CD4-positive, alpha-beta memory T cell (primary cell): Measurements from ENCODE around the gene SHB. TPM values are rescaled to one million over a fixed set of nuclear protein-coding genes. Genes with fewer than 3 reads are reported as not detected.
A peak's percentile ranks its signal among the peaks of the same experiment; 100 is the strongest.

ENCODE experiments used
- CTCF ChIA-PET: fragments of 350-600 bp; sonication (Branson Sonifier 250); formaldehyde crosslinking; loops from one replicate; lab custom pipeline; 2021; ENCODE audit warnings: inconsistent platforms; ENCODE audit not compliant: partially characterized antibody; lab: Charles Lee
- POLR2A ChIA-PET: fragments of 350-600 bp; sonication (Branson Sonifier 250); formaldehyde crosslinking; loops from one replicate; lab custom pipeline; 2021; ENCODE audit not compliant: partially characterized antibody; lab: Charles Lee
- DNase-seq, 5 donors: peaks; one replicate each; pipeline versions ENCODE4 v3.0.0 to v3.0.0-alpha.2; 2020 to 2022; ENCODE audit warnings: mixed read lengths in 1 of 5
- H3K27ac ChIP-seq: one replicate; pipeline ENCODE4 v1.7.0; 2013; ENCODE audit warnings: low read depth, low read length
- H3K27me3 ChIP-seq: 2 replicates; pipeline ENCODE4 v1.7.0; 2013; ENCODE audit warnings: mild to moderate bottlenecking, low read length, moderate library complexity; ENCODE audit not compliant: insufficient read depth
- H3K36me3 ChIP-seq: 2 replicates; pipeline ENCODE4 v1.7.0; 2013; ENCODE audit warnings: mild to moderate bottlenecking, low read length, moderate library complexity; ENCODE audit not compliant: insufficient read depth
- H3K4me1 ChIP-seq: 2 replicates; pipeline ENCODE4 v1.7.0; 2013; ENCODE audit warnings: mild to moderate bottlenecking, low read length, moderate library complexity; ENCODE audit not compliant: insufficient read depth
- H3K4me3 ChIP-seq, 2 donors: one replicate each; pipeline ENCODE4 v1.7.0; 2013; ENCODE audit warnings: low read length in 2 of 2, mild to moderate bottlenecking in 1 of 2
- H3K9me3 ChIP-seq, 2 donors: one replicate each; pipeline ENCODE4 v1.7.0; 2013; ENCODE audit warnings: low read length in 2 of 2, control low read depth in 1 of 2; ENCODE audit not compliant: control insufficient read depth in 1 of 2
- H3K27ac Mint-ChIP-seq, 7 donors: one replicate each; pipeline ENCODE4 v1.8.0; 2020 to 2021; ENCODE audit warnings: mixed read lengths in 7 of 7, mild to moderate bottlenecking in 6 of 7, inconsistent platforms in 3 of 7, moderate library complexity in 3 of 7
- H3K27me3 Mint-ChIP-seq, 2 donors: one replicate each; pipeline ENCODE4 v1.8.0; 2020 to 2021; ENCODE audit warnings: mixed read lengths in 2 of 2
- H3K36me3 Mint-ChIP-seq, 2 donors: one replicate each; pipeline ENCODE4 v1.8.0; 2020 to 2021; ENCODE audit warnings: mixed read lengths in 2 of 2, inconsistent platforms in 1 of 2, mild to moderate bottlenecking in 1 of 2
- H3K4me1 Mint-ChIP-seq, 4 donors: one replicate each; pipeline ENCODE4 v1.8.0; 2020 to 2021; ENCODE audit warnings: mixed read lengths in 4 of 4, mild to moderate bottlenecking in 1 of 4
- H3K4me3 Mint-ChIP-seq, 8 donors: one replicate each; pipeline ENCODE4 v1.8.0; 2020 to 2021; ENCODE audit warnings: mixed read lengths in 8 of 8, mild to moderate bottlenecking in 7 of 8, moderate library complexity in 6 of 8, inconsistent platforms in 3 of 8
- H3K9me3 Mint-ChIP-seq, 8 donors: one replicate each; pipeline ENCODE4 v1.8.0; 2020 to 2021; ENCODE audit warnings: mixed read lengths in 8 of 8, mild to moderate bottlenecking in 5 of 8, inconsistent platforms in 3 of 8, moderate library complexity in 1 of 8
- intact Hi-C: fragments of 100-400 bp; cut with micrococcal nuclease; formaldehyde crosslinking; loops from one replicate; pipeline ENCODE4 v1.15.1; 2023
- polyA plus RNA-seq, 2 donors: library from polyadenylated mRNA; unstranded; fragments of 300-500 nt; fragmentation: Illumina TruSeq; gene quantifications; one replicate each; pipeline ENCODE4 v1.2.3, GENCODE V29; 2021
- total RNA-seq, 2 experiments: library from RNA; stranded (reverse); gene quantifications; one replicate each; pipeline ENCODE4 v1.2.3, GENCODE V29; 2021

SHB gene
- total and polyA plus RNA-seq, 4 experiments from 2014 or later = 0.10 to 1.3 (median 0.49) TPM

DNA sequence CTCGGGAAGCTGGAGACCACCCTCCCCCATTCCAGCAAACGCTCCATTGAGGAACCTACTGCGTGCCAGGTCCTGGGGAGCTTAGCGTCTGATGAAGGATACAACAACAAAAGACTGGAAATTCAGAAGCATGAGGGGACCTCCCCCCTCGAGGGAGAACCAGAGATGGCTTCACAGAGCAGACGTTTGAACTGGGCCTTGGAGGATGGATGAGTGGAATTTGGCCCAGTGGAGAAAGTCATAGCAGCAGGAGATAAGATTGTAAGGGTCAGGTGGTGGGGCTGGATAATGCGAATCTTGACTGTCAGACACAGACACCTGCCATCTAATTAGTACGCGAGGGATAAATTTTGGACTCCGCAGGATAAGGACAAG, 163.9 kb downstream of the SHB start:
- H3K27ac Mint-ChIP-seq = peak overlapping the region in 6 of 7 donors; percentile 17 to 97 (median 84)

DNA sequence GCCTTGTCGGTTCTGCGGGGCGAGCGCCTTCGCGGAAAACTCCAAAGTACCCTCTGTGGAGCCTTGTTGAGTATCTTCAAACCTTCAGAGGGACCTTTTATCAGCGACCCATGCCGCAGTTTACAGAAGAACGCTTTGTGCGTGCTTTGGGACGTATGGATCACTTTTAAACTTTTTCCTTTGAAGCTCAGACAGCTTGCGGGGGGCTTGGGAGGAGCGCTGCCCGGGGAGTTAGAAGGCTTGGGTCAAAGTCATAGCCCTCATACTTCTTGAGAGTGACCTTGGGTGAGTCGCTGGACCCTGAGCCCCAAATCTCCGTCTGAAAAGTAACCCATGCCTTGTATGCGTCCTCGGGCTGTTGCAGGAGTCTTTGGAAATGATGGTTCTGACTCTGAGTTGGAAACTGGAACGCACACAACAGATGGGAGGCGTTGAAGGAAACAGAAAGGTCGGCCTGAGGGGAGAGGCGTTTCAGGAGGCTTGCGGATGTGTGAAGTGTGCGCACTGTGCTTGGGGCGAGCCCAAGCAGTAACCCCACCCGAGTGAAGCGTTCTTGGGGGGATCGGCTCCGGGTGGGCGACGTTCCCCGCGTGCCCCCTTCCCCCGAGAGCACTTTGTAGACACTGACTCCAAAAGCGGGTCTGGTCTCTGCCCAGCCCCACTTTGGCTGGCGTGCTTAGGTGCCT, 164.4 kb downstream of the SHB start:
- no peaks in the 10 kb centered on the region for H3K9me3 ChIP-seq
- Mint-ChIP-seq H3K4me1 (peaks cover 12 to 39% (median 26%) of the 10 kb centered on the region in 4 donors), H3K27ac (peak overlapping the region; percentile 93 to 98 (median 94)), H3K36me3 (peaks cover 0 to 16% of the 10 kb centered on the region in 2 donors), H3K9me3 (peaks cover 0 to 4% (median 0%) of the 10 kb centered on the region in 8 donors), H3K4me3 (peak overlapping the region; percentile 86 to 98 (median 91)), H3K27me3 (peaks cover 0 to 2% of the 10 kb centered on the region in 2 donors)
- no peaks in the 10 kb centered on the region for H3K36me3 ChIP-seq
- H3K27me3 ChIP-seq = no peaks in the 10 kb centered on the region
- ChIA-PET CTCF (interaction anchor here (0.6 to 1.6 kb wide), 9 partner anchors 9 to 419 kb away, joined by 3 to 5 read pairs (median 3); partner anchors contain the start of gene POLR1E), POLR2A (interaction anchor here (0.6 to 1.4 kb wide), 2 partner anchors 9 to 104 kb away, joined by 4 to 6 read pairs; partner anchors contain the start of gene DCAF10)
- H3K27ac ChIP-seq = peak overlapping the region; percentile 75
- peaks cover 30% of the 10 kb centered on the region for H3K4me1 ChIP-seq
- intact Hi-C loops = loop anchor here (1.0 to 5.0 kb wide), 7 partner anchors 37 to 439 kb away; partner anchors contain the start of genes DCAF10, EXOSC3, SHB and TOMM5
- H3K4me3 ChIP-seq = peak overlapping the region; percentile 50 to 89
- DNase-seq = no peak

More for the DNA sequence above, 163.9 kb downstream of the SHB start:
- ChIA-PET POLR2A (no interaction called here), CTCF (interaction anchor here (1.0 to 1.6 kb wide), 5 partner anchors 11 to 420 kb away, joined by 3 to 7 read pairs (median 4); partner anchors contain the start of gene POLR1E)
- Mint-ChIP-seq H3K4me3 (peak overlapping the region in 4 of 8 donors; percentile 33 to 98 (median 88)), H3K36me3 (peaks cover 0 to 14% of the 10 kb centered on the region in 2 donors), H3K9me3 (peaks cover 0 to 4% (median 0%) of the 10 kb centered on the region in 8 donors), H3K27me3 (peaks cover 0 to 2% of the 10 kb centered on the region in 2 donors), H3K4me1 (peaks cover 12 to 39% (median 26%) of the 10 kb centered on the region in 4 donors)
- peaks cover 30% of the 10 kb centered on the region for H3K4me1 ChIP-seq
- H3K9me3 ChIP-seq = no peaks in the 10 kb centered on the region
- intact Hi-C loops = no loop called here
- H3K36me3 ChIP-seq = no peaks in the 10 kb centered on the region
- DNase-seq = no peak
- peak overlapping the region in 1 of 2 donors; percentile 89 for H3K4me3 ChIP-seq
- H3K27me3 ChIP-seq = no peaks in the 10 kb centered on the region
- H3K27ac ChIP-seq = no peak overlapping the region

DNA sequence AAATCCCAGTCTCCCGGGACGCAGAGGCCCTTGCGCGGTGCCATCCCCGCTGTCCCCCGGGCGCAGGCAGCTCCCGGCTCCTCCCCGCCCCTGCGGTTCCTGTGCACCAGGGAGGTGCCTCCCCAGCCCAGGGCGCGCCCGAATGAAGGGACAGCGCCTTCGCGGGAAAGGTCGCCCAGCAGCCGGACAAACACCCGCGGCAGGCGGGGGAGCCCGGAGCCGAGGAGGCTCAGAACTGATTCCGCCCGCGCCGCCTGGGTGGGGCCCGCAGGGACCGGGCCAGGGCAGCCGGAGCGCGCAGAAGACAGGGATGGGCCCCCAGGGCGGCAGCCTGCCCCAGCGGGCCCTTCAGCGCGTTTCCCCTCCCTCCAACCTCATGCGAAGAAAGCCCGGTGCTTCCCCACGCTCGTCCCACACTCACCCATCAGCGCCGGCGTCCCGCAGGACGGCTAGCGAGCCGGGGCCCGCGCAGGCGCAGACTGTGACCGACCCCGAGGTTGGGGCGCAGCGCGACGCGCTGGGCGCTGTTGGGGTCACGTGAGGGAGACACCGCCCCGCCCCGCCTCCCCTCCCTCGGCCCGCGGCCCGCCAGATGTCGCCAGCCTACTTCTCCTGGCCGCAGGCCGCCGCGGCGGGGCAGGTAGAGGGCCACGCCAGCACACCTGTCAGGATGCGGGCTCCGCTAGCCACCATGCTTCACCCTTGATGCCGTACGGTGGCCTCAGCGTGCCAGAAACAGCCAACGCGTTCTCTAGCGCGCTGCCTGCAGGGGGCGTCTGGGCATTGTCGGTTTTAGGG, 165.2 kb downstream of the SHB start, which contains the start of gene SLC25A51:
TSS of gene SLC25A51 (minus strand) at position 481 of the 798 bp plus-strand sequence. CDS start 15,577 bp downstream, outside the sequence.
- Histone ChIP-seq H3K36me3 (peaks cover 6% of the 10 kb centered on the region), H3K4me3 (peak within 1 kb of the TSS; percentile 89 to 94), H3K4me1 (peaks cover 30% of the 10 kb centered on the region), H3K27ac (peak within 1 kb of the TSS; percentile 75), H3K27me3 (no peaks in the 10 kb centered on the region), H3K9me3 (no peaks in the 10 kb centered on the region)
- CTCF ChIA-PET = interaction anchor here (0.6 to 1.6 kb wide), 7 partner anchors 9 to 419 kb away, joined by 3 to 5 read pairs (median 3); partner anchors contain the start of gene POLR1E
- Mint-ChIP-seq H3K9me3 (peaks cover 0 to 4% (median 0%) of the 10 kb centered on the region in 8 donors), H3K36me3 (peaks cover 0 to 19% of the 10 kb centered on the region in 2 donors), H3K4me3 (peak within 1 kb of the TSS; percentile 86 to 98 (median 91)), H3K27me3 (peaks cover 0 to 2% of the 10 kb centered on the region in 2 donors), H3K4me1 (peaks cover 12 to 39% (median 26%) of the 10 kb centered on the region in 4 donors), H3K27ac (peak within 1 kb of the TSS; percentile 93 to 98 (median 94))
- peak; percentile 93 to 98 (median 95) for DNase-seq
- intact Hi-C loops = loop anchor here (1.0 to 5.0 kb wide), 7 partner anchors 37 to 439 kb away; partner anchors contain the start of genes DCAF10, EXOSC3, SHB and TOMM5
- POLR2A ChIA-PET = interaction anchor here (1.4 kb wide), 1 partner anchor 103 kb away, joined by 6 read pairs; the partner anchor contains the start of gene DCAF10

DNA sequence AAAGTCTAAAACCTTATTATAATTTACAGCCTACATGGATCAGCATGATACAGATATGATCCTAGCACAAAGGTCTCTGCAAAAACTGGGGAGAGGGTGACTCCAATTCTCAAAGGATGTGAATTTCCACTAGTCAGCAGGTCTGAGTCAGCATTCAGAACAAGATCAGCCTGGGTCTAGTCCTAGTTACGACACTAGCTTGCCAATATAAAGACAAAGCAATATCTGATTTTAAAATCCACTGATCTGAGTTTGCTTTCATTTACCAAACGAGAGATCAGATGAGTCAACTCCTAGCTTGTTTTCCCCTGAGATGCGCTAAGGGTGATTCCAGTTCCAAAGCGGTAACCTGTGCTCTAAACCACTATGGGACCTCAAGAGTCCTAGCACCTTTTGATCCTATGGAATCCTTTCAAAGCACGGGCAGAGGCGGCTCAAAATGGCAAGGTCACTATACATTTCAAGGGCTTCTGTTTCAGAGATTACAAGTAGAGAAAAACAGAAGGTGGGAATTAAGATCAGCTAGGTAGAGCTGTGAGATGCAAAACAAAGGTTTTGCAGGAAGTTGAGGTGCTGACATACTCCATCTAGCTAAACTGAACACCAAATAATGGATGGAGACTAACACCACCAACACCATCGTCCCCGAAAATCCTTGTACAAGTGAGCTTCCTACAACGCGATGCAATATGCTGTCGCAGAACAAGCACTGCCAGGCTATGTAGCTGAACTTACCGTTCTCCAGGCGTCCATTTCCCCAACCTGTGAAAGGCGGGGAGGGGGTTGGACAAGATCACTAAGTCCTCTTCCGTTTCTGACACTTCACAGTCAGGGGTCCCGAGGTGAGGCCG, 166.0 kb downstream of the SHB start:
- peaks cover 0 to 21% of the 10 kb centered on the region in 2 donors for H3K36me3 Mint-ChIP-seq
- H3K9me3 Mint-ChIP-seq = peaks cover 0 to 4% (median 0%) of the 10 kb centered on the region in 8 donors
- intact Hi-C loops = loop anchor here (5.0 kb wide), 4 partner anchors 36 to 311 kb away; partner anchors contain the start of genes DCAF10 and TOMM5
- no peaks in the 10 kb centered on the region for H3K27me3 ChIP-seq
- peak in 1 of 5 donors; percentile 45 for DNase-seq
- ChIA-PET CTCF (interaction anchor here (0.6 to 0.8 kb wide), 2 partner anchors 10 to 13 kb away, joined by 4 to 5 read pairs; no protein-coding TSS in a partner anchor), POLR2A (interaction anchor here (1.4 kb wide), 2 partner anchors 46 to 102 kb away, joined by 3 to 6 read pairs; partner anchors contain the start of gene DCAF10)
- peak overlapping the region; percentile 84 to 97 (median 89) for H3K27ac Mint-ChIP-seq
- peak overlapping the region; percentile 89 to 94 for H3K4me3 ChIP-seq
- no peaks in the 10 kb centered on the region for H3K9me3 ChIP-seq
- H3K4me3 Mint-ChIP-seq = peak overlapping the region; percentile 82 to 94 (median 90)
- peaks cover 8% of the 10 kb centered on the region for H3K36me3 ChIP-seq
- H3K27ac ChIP-seq = peak overlapping the region; percentile 75
- peaks cover 30% of the 10 kb centered on the region for H3K4me1 ChIP-seq
- peaks cover 12 to 39% (median 26%) of the 10 kb centered on the region in 4 donors for H3K4me1 Mint-ChIP-seq
- H3K27me3 Mint-ChIP-seq = no peaks in the 10 kb centered on the region

DNA sequence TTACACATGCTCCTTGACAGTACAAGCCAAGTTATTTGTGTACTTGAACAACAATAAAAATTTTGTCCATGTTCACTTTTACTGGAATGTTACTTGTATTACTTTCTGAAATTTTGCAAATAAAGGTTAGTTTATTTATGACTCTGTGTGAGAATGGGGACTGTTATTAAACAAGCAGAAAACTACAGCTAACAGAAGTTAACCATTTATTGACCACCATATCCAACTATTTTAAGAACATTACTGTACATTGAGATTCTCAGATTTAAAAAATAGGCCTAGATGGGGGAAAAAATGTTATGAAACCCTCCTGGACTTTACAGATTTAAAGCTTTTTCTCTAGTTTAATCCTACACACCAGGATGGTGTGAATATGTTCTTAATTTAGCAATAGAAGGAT, 166.9 kb downstream of the SHB start:
- Mint-ChIP-seq H3K36me3 (peaks cover 4 to 26% of the 10 kb centered on the region in 2 donors), H3K4me3 (peak overlapping the region in 3 of 8 donors; percentile 6 to 90 (median 47)), H3K4me1 (peaks cover 13 to 39% (median 27%) of the 10 kb centered on the region in 4 donors), H3K9me3 (peaks cover 0 to 4% (median 0%) of the 10 kb centered on the region in 8 donors), H3K27ac (peak overlapping the region in 2 of 7 donors; percentile 46 to 97), H3K27me3 (no peaks in the 10 kb centered on the region)
- ChIA-PET CTCF (no interaction called here), POLR2A (interaction anchor here (1.4 kb wide), 1 partner anchor 45 kb away, joined by 3 read pairs; no protein-coding TSS in a partner anchor)
- no peak overlapping the region for H3K27ac ChIP-seq
- DNase-seq = no peak
- H3K27me3 ChIP-seq = no peaks in the 10 kb centered on the region
- intact Hi-C loops = loop anchor here (5.0 kb wide), 4 partner anchors 35 to 310 kb away; partner anchors contain the start of genes DCAF10 and TOMM5
- H3K9me3 ChIP-seq = no peaks in the 10 kb centered on the region
- peaks cover 8% of the 10 kb centered on the region for H3K36me3 ChIP-seq
- peaks cover 30% of the 10 kb centered on the region for H3K4me1 ChIP-seq
- H3K4me3 ChIP-seq = no peak overlapping the region

DNA sequence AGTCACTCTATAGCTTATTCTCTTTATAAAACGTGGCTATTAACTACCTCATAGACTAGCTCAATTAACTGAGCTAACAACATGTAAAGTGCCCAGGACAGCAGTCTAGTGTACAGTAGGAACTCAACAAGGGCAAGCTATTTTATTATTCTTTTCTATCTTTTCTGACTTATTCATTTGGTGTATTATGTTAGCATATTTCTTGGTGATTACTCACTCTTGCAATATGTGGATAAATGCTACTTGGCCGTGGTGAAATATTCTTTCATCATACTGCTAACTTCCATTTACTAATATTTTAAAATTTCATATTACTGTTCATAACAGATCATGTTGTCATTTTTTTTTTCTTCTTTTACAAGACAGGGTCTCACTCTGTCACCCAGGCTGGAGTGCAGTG, 170.0 kb downstream of the SHB start:
- Histone ChIP-seq H3K9me3 (no peaks in the 10 kb centered on the region), H3K27ac (no peak overlapping the region), H3K27me3 (no peaks in the 10 kb centered on the region), H3K36me3 (peaks cover 27% of the 10 kb centered on the region), H3K4me3 (no peak overlapping the region), H3K4me1 (peaks cover 19% of the 10 kb centered on the region)
- peak overlapping the region in 1 of 7 donors; percentile 10 for H3K27ac Mint-ChIP-seq
- H3K4me3 Mint-ChIP-seq = no peak overlapping the region
- ChIA-PET POLR2A (no interaction called here), CTCF (no interaction called here)
- peaks cover 11 to 27% (median 18%) of the 10 kb centered on the region in 4 donors for H3K4me1 Mint-ChIP-seq
- no peaks in the 10 kb centered on the region for H3K9me3 Mint-ChIP-seq
- DNase-seq = no peak
- no peaks in the 10 kb centered on the region for H3K27me3 Mint-ChIP-seq
- intact Hi-C loops = no loop called here
- H3K36me3 Mint-ChIP-seq = peaks cover 8 to 46% of the 10 kb centered on the region in 2 donors
